ENCODE measurements around the gene ZSWIM1. TPM values are rescaled to one million over a fixed set of nuclear protein-coding genes. Genes with fewer than 3 reads are reported as not detected.

Gene ZSWIM1
- total and polyA plus RNA-seq, 2 of the 4 experiments (the other 2 are of a cell fraction), result 4.2 to 10.0 TPM

DNA sequence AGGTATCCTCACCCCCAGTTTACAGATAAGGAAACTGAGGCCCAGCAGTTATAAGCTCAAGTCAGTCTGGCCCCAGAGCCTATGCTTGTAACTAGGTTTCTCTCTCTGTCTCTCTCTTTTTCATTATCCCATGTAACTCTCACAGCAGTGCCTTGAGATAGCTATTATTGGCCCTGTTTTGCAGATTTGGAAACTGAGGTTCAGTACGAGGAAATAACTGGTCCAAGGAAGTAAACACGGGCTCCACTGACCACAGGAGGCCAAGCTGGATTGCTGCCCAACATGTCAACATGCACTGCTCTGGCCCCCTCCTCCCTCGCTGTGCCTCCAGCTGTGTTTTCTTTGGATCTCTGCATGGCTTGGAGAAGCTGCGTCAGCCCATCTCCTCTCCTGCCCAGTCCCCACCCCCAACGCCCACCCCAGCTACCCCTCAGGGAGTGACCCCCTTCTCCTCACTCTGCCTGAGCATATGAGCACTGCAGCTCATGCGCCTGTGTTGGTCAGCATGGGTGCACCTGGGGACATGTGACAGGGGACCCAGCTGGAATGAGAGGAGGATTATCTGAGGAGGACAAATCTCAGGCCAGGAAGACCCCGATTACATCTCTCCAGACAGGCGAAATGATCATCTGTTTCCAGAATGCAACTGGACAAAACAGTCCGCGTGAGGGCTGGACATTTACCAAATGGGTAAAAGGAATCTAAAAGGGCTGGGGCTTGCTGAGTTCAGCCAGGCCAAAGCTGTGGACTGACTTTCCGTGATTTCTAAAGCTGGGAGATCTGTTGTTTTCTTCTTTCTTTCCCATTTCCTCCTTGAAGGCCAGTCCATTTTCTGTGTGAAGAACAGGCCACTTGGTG is 38.7 kb downstream of the ZSWIM1 start:
- in situ Hi-C loops (cut with MboI; ENCODE audit: low sequenced_read_pairs), result loop anchor here (25.0 kb wide), 1 partner anchor 582 kb away; the partner anchor contains the start of gene SDC4
- Histone ChIP-seq H3K36me3 (ENCODE audit: control insufficient read depth, insufficient read depth, low read length) (no peaks in the 10 kb centered on the region), H3K9ac (ENCODE audit: low read depth, low read length) (peak overlapping the region; percentile 55; the same call in 1 of the 2 replicates), H4K20me1 (ENCODE audit: insufficient read depth, low read length) (no peaks in the 10 kb centered on the region), H3K79me1 (ENCODE audit: low read depth in 1 of 2, low read length in 2 of 2) (no peaks in the 10 kb centered on the region), H4K5ac (ENCODE audit: low read depth, low read length) (peak overlapping the region; percentile 98), H2BK15ac (ENCODE audit: low read depth, low read length) (peak overlapping the region; percentile 85; the same call in 1 of the 3 replicates), H3K4me3 (ENCODE audit: insufficient read depth, low read depth, low read length) (no peak overlapping the region), H3K14ac (replicated peaks; ENCODE audit: low read depth, low read length) (peak overlapping the region; percentile 58; the same call in 1 of the 2 replicates), H3K9me3 (ENCODE audit: control insufficient read depth, insufficient read depth, low read length) (no peaks in the 10 kb centered on the region), H2AK5ac (ENCODE audit: low read depth, low read length) (peak overlapping the region; percentile 95), H3K27ac (ENCODE audit: insufficient read depth, low read length) (peak overlapping the region; percentile 89; the same call in 1 of the 2 replicates), H3K4me2 (ENCODE audit: low read depth, low read length) (peak overlapping the region; percentile 53), H2BK20ac (ENCODE audit: low read depth, low read length) (peak overlapping the region; percentile 76), H3K18ac (ENCODE audit: low read depth, low read length) (peak overlapping the region; percentile 80), H4K8ac (ENCODE audit: low read depth in 2 of 2, low read length in 2 of 2) (peak overlapping the region; percentile 62 to 71), H3K23ac (ENCODE audit: low read depth, low read length) (peak overlapping the region; percentile 49; the same call in 1 of the 2 replicates), H3K56ac (ENCODE audit: extremely low read depth, insufficient read depth, low read length) (no peak overlapping the region), H3K27me3 (ENCODE audit: control insufficient read depth, insufficient read depth, low read length) (no peaks in the 10 kb centered on the region), H2BK5ac (ENCODE audit: low read depth, low read length, poor library complexity, severe bottlenecking) (peak overlapping the region; percentile 78), H3K9me1 (ENCODE audit: insufficient read depth, low read length) (no peaks in the 10 kb centered on the region; the same call in 1 of the 2 replicates), H4K91ac (ENCODE audit: insufficient read depth, low read depth, low read length) (peak overlapping the region; percentile 62), H3K4me1 (ENCODE audit: control insufficient read depth, insufficient read depth, low read length) (peaks cover 27% of the 10 kb centered on the region), H3K4ac (ENCODE audit: low read depth, low read length) (peak overlapping the region; percentile 74), H2AK9ac (replicated peaks; ENCODE audit: low read depth, low read length, poor library complexity) (peak overlapping the region; percentile 80), H2AFZ (replicated peaks; ENCODE audit: low read length, poor library complexity) (peak overlapping the region; percentile 81), H2BK120ac (ENCODE audit: low read depth, low read length) (peak overlapping the region; percentile 71)
- WGBS, 2 experiments (ENCODE audit: extremely low coverage in 2 of 2, insufficient read length in 1 of 2), result 7% methylated on average over 3 of the region's 11 CpGs; no CpG with 5 or more reads in 1 of the 2 experiments
- intact Hi-C loops (cut with micrococcal nuclease), result no loop called here
- no TSS peak for BruUV-seq (replicated peaks)
- DNase-seq (peak; percentile 94), ATAC-seq (ENCODE audit: low read depth) (peak; percentile 62)
- ChIA-PET CTCF (interaction anchor here (0.6 to 1.0 kb wide), 2 partner anchors 28 to 941 kb away, joined by 4 to 5 read pairs; partner anchors contain the start of gene CTSA), POLR2A (ENCODE audit: unreplicated experiment) (interaction anchor here (0.7 kb wide), 1 partner anchor 15 kb away, joined by 3 read pairs; no protein-coding TSS in a partner anchor)
- dilution Hi-C loops (cut with HindIII; ENCODE audit: low sequenced_read_pairs, unreplicated experiment), result no loop called here
- TF ChIP-seq MAZ (IDR thresholded peaks at IDR 0.05; ENCODE audit: borderline replicate concordance, low read depth, low read length) (peak; percentile 97; the same call in 1 of the 2 replicates), RFX5 (IDR thresholded peaks at IDR 0.05; ENCODE audit: low read depth, low read length) (no peak), CHD1 (IDR thresholded peaks at IDR 0.05; ENCODE audit: low read depth, low read length) (no peak), RCOR1 (IDR thresholded peaks at IDR 0.05; ENCODE audit: insufficient replicate concordance, low read length) (peak; percentile 59), NFE2L2 (IDR thresholded peaks at IDR 0.05; ENCODE audit: low read depth, low read length) (peak; percentile 33; the same call in 1 of the 2 replicates), BHLHE40 (IDR thresholded peaks at IDR 0.05; ENCODE audit: low read depth, low read length) (no peak), SMC3 (IDR thresholded peaks at IDR 0.05; ENCODE audit: low read depth, low read length) (no peak), CTCF (conservative IDR thresholded peaks at IDR 0.05; ENCODE audit: low read depth, low read length) (no peak)
- TF ChIP-seq, protein P1, sequence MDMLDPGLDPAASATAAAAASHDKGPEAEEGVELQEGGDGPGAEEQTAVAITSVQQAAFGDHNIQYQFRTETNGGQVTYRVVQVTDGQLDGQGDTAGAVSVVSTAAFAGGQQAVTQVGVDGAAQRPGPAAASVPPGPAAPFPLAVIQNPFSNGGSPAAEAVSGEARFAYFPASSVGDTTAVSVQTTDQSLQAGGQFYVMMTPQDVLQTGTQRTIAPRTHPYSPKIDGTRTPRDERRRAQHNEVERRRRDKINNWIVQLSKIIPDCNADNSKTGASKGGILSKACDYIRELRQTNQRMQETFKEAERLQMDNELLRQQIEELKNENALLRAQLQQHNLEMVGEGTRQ (IDR thresholded peaks at IDR 0.05; ENCODE audit: low read depth, low read length), result 0 out of 2 replicates have a peak, but pooled peaks have one; percentile 8
- TF ChIP-seq, protein P2, sequence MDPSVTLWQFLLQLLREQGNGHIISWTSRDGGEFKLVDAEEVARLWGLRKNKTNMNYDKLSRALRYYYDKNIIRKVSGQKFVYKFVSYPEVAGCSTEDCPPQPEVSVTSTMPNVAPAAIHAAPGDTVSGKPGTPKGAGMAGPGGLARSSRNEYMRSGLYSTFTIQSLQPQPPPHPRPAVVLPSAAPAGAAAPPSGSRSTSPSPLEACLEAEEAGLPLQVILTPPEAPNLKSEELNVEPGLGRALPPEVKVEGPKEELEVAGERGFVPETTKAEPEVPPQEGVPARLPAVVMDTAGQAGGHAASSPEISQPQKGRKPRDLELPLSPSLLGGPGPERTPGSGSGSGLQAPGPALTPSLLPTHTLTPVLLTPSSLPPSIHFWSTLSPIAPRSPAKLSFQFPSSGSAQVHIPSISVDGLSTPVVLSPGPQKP (IDR thresholded peaks at IDR 0.05; ENCODE audit: borderline replicate concordance, low read depth, low read length), result no peak
